GM23338 (cell line): ENCODE measurements around the gene ARHGAP30. TPM values are rescaled to one million over a fixed set of nuclear protein-coding genes. Genes with fewer than 3 reads are reported as not detected.

ENCODE experiments used
- ATAC-seq: fragments of 200-7000 bp; cut with Tn5 transposase; 3 replicates; pipeline ENCODE4 v1.9.1; 2020
- DNase-seq: peaks from one replicate; pipeline ENCODE4 v3.0.0-alpha.2; 2015; ENCODE audit warnings: low spot score
- H2AFZ ChIP-seq: fragments of 200-600 bp; sonication (generic); 2 replicates; pipeline ENCODE4 v1.8.0; 2016; ENCODE audit warnings: antibody characterized with exemption, mild to moderate bottlenecking, moderate library complexity
- H3F3A ChIP-seq: fragments of 200-600 bp; sonication (generic); replicated peaks from 2 replicates; pipeline ENCODE4 v1.8.0; 2017; ENCODE audit warnings: antibody characterized with exemption, mixed run types, low read depth
- H3K27ac ChIP-seq: fragments of 200-600 bp; sonication (generic); 2 replicates; pipeline ENCODE4 v1.6.1; 2016; ENCODE audit warnings: low read depth
- H3K27me3 ChIP-seq: fragments of 200-600 bp; sonication (generic); 2 replicates; pipeline ENCODE4 v1.8.0; 2016; ENCODE audit warnings: mild to moderate bottlenecking, mixed run types, moderate library complexity; ENCODE audit not compliant: insufficient read depth
- H3K36me3 ChIP-seq: fragments of 200-600 bp; sonication (generic); 2 replicates; pipeline ENCODE4 v1.8.0; 2016; ENCODE audit warnings: mild to moderate bottlenecking; ENCODE audit not compliant: insufficient read depth
- H3K4me1 ChIP-seq: fragments of 200-600 bp; sonication (generic); 2 replicates; pipeline ENCODE4 v1.8.0; 2016; ENCODE audit warnings: mild to moderate bottlenecking, moderate library complexity; ENCODE audit not compliant: insufficient read depth
- H3K4me2 ChIP-seq: fragments of 200-600 bp; sonication (generic); 2 replicates; pipeline ENCODE4 v1.7.1; 2017; ENCODE audit warnings: mixed run types
- H3K4me3 ChIP-seq: fragments of 200-600 bp; sonication (generic); 2 replicates; pipeline ENCODE4 v1.6.1; 2016; ENCODE audit warnings: mixed run types
- H3K79me2 ChIP-seq: fragments of 200-600 bp; sonication (generic); replicated peaks from 2 replicates; pipeline ENCODE4 v1.8.0; 2017; ENCODE audit warnings: mild to moderate bottlenecking; ENCODE audit not compliant: insufficient read depth
- H3K9me2 ChIP-seq: fragments of 200-600 bp; sonication (generic); 2 replicates; pipeline ENCODE4 v1.8.0; 2017; ENCODE audit not compliant: insufficient read depth
- H4K20me1 ChIP-seq: fragments of 200-600 bp; sonication (generic); replicated peaks from 2 replicates; pipeline ENCODE4 v1.8.0; 2017; ENCODE audit warnings: mild to moderate bottlenecking; ENCODE audit not compliant: insufficient read depth
- H3K27ac Mint-ChIP-seq: 2 replicates; pipeline ENCODE4 v1.8.0; 2020; ENCODE audit warnings: inconsistent platforms, mild to moderate bottlenecking, moderate library complexity, mixed read lengths
- H3K27me3 Mint-ChIP-seq: 3 replicates; pipeline ENCODE4 v1.8.0; 2022; ENCODE audit warnings: low read depth, mild to moderate bottlenecking, moderate library complexity, mixed read lengths, inconsistent platforms; ENCODE audit not compliant: insufficient read depth, poor library complexity
- H3K36me3 Mint-ChIP-seq: 3 replicates; pipeline ENCODE4 v1.8.0; 2021; ENCODE audit warnings: low read depth, mild to moderate bottlenecking, inconsistent platforms, moderate library complexity, mixed read lengths
- H3K4me1 Mint-ChIP-seq: 3 replicates; pipeline ENCODE4 v1.8.0; 2020; ENCODE audit warnings: mild to moderate bottlenecking, inconsistent platforms, mixed read lengths
- H3K4me3 Mint-ChIP-seq: 3 replicates; pipeline ENCODE4 v1.8.0; 2021; ENCODE audit warnings: moderate library complexity, mild to moderate bottlenecking, inconsistent platforms, mixed read lengths
- H3K9me3 Mint-ChIP-seq: 3 replicates; pipeline ENCODE4 v1.8.0; 2020; ENCODE audit warnings: moderate library complexity, mild to moderate bottlenecking, inconsistent platforms, mixed read lengths
- CREB1 ChIP-seq: fragments of 250-450 bp; sonication (Bioruptor Pico); IDR thresholded peaks from 2 replicates; pipeline ENCODE4 v1.5.0; 2020; ENCODE audit warnings: low read depth, mild to moderate bottlenecking, moderate library complexity
- CTCF ChIP-seq, 2 experiments: fragments of 200-600 bp in 1 of 2; sonication (generic) in 1 of 2; conservative IDR thresholded peaks; 2 replicates each; pipeline versions ENCODE4 v1.5.1 to v1.6.1; 2016 to 2017; ENCODE audit warnings: antibody characterized with exemption in 2 of 2, low read depth in 2 of 2, mild to moderate bottlenecking in 2 of 2, moderate library complexity in 1 of 2
- EZH2 ChIP-seq: fragments of 200-600 bp; sonication (generic); IDR thresholded peaks from one replicate; pipeline ENCODE4 v1.8.0; 2017; ENCODE audit warnings: antibody characterized with exemption, mild to moderate bottlenecking, low read depth; ENCODE audit not compliant: unreplicated experiment
- STAT1 ChIP-seq: IDR thresholded peaks from one replicate; pipeline ENCODE4 v1.6.1; 2016; ENCODE audit warnings: antibody characterized with exemption; ENCODE audit not compliant: unreplicated experiment
- ZNF114 ChIP-seq: fragments of 250-450 bp; sonication (Bioruptor Pico); IDR thresholded peaks from 2 replicates; pipeline ENCODE4 v1.5.0; 2020; ENCODE audit warnings: mild to moderate bottlenecking, moderate library complexity
- ZNF462 ChIP-seq: fragments of 250-450 bp; sonication (Bioruptor Pico); IDR thresholded peaks from 2 replicates; pipeline ENCODE4 v1.5.0; 2020; ENCODE audit warnings: mild to moderate bottlenecking, moderate library complexity
- polyA plus RNA-seq: library from polyadenylated mRNA; unstranded; fragments of >200 nt; fragmentation: Nextera tagmentation; extraction: Ambion mirVana; gene quantifications from 2 replicates; pipeline ENCODE4 v1.2.1, GENCODE V29; 2016
- total RNA-seq: library from RNA; depleted of rRNA; stranded (reverse); fragments of >200 nt; shearing (Covaris generic); gene quantifications from 2 replicates; pipeline ENCODE4 v1.2.3, GENCODE V29; 2014

The ARHGAP30 gene
- total and polyA plus RNA-seq, 2 experiments from 2014 or later: 0.45 TPM; not detected in 1

GRCh38 chr1:161100556-161100955 is 30.9 kb upstream of the ARHGAP30 start (continued):
- TF ChIP-seq ZNF462: no peak
- no peak for TF ChIP-seq EZH2
- no peak for TF ChIP-seq CREB1 (CRISPR knock-in tag)
- TF ChIP-seq STAT1: no peak
- TF ChIP-seq ZNF114 (CRISPR knock-in tag): no peak
- TF ChIP-seq CTCF (conservative IDR thresholded peaks at IDR 0.05; ENCODE audit: low read depth in 2 of 2): no peak

- H3K27me3 ChIP-seq: no peaks in the 10 kb centered on the region
- peaks cover 18% of the 10 kb centered on the region; the same call in 2 of the 3 replicates for H3K36me3 Mint-ChIP-seq
- peaks cover under 1% of the 10 kb centered on the region; the same call in 1 of the 2 replicates for H3K79me2 ChIP-seq
- no peaks in the 10 kb centered on the region; the same call in 1 of the 2 replicates for H3K4me1 ChIP-seq
- peak; percentile 20 for DNase-seq
- H3K9me2 ChIP-seq: no peaks in the 10 kb centered on the region
- peak overlapping the region; percentile 83 for H3K4me3 Mint-ChIP-seq
- H3K36me3 ChIP-seq: no peaks in the 10 kb centered on the region; the same call in 1 of the 2 replicates
- H3K4me2 ChIP-seq: peak overlapping the region; percentile 100
- H4K20me1 ChIP-seq: no peaks in the 10 kb centered on the region
- H3K4me3 ChIP-seq: peak overlapping the region; percentile 89
- H3K4me1 Mint-ChIP-seq: peaks cover 7% of the 10 kb centered on the region; the same call in 1 of the 3 replicates
- H3K27ac ChIP-seq: no peak overlapping the region
- peaks cover 3% of the 10 kb centered on the region; the same call in 2 of the 3 replicates for H3K9me3 Mint-ChIP-seq
- no peak overlapping the region for H3K27ac Mint-ChIP-seq
- peak overlapping the region; percentile 99; the same call in 1 of the 2 replicates for H2AFZ ChIP-seq
- peak; percentile 5; the same call in 2 of the 3 replicates for ATAC-seq
- H3K27me3 Mint-ChIP-seq: peaks cover 15% of the 10 kb centered on the region
- H3F3A ChIP-seq: peaks cover 16% of the 10 kb centered on the region
- TF ChIP-seq EZH2: no peak
- TF ChIP-seq ZNF462: no peak
- TF ChIP-seq CREB1 (CRISPR knock-in tag): no peak
Measured at GRCh38 chr1:161099090-161099802, 29.6 kb upstream of the ARHGAP30 start.
